NCI-H226 (cell line): ENCODE data around the gene GPATCH2.
"Not testable (repeated sequence)": the region's sequence is repeated elsewhere in the genome, so short reads cannot be mapped to it uniquely, and the experiment has no call there.

Source experiments
- DNase-seq: peaks from one replicate; pipeline ENCODE4 v3.0.0-alpha.2; 2015

GPATCH2 gene

GRCh38 chr1:217524787-217525520 lies 105.9 kb downstream of the GPATCH2 start:
- DNase-seq: peak; percentile 58

GRCh38 chr1:217523921-217524320 lies 107.0 kb downstream of the GPATCH2 start:
- DNase-seq: not testable (repeated sequence)

- no peak for DNase-seq
These were observed 108.6 kb downstream of the GPATCH2 start for GRCh38 chr1:217522277-217522676.

- DNase-seq: no peak
These were observed 109.6 kb downstream of the GPATCH2 start for GRCh38 chr1:217521317-217521716.

- DNase-seq: peak; percentile 7
These were observed 124.0 kb downstream of the GPATCH2 start for GRCh38 chr1:217506878-217507277.

- no peak for DNase-seq
These were observed 132.7 kb downstream of the GPATCH2 start for GRCh38 chr1:217498209-217498608.

- DNase-seq: no peak
These were observed 135.6 kb downstream of the GPATCH2 start for GRCh38 chr1:217495249-217495648.

- no peak for DNase-seq
These were observed 136.1 kb downstream of the GPATCH2 start for GRCh38 chr1:217494767-217495166.

- peak; percentile 11 for DNase-seq
These were observed 137.6 kb downstream of the GPATCH2 start for GRCh38 chr1:217493290-217493689.

- no peak for DNase-seq
These were observed 146.0 kb downstream of the GPATCH2 start for GRCh38 chr1:217484871-217485270.

GRCh38 chr1:217482356-217483102 lies 148.4 kb downstream of the GPATCH2 start:
- peak; percentile 68 for DNase-seq

GRCh38 chr1:217478450-217478849 lies 152.4 kb downstream of the GPATCH2 start:
- DNase-seq: no peak

GRCh38 chr1:217472915-217473314 lies 158.0 kb downstream of the GPATCH2 start:
- no peak for DNase-seq

GRCh38 chr1:217471403-217471802 lies 159.5 kb downstream of the GPATCH2 start:
- no peak for DNase-seq

GRCh38 chr1:217469983-217470382 lies 160.9 kb downstream of the GPATCH2 start:
- no peak for DNase-seq

- no peak for DNase-seq
These were observed 165.8 kb downstream of the GPATCH2 start for GRCh38 chr1:217465102-217465501.

GRCh38 chr1:217462666-217463065 lies 168.2 kb downstream of the GPATCH2 start:
- no peak for DNase-seq

- DNase-seq: no peak
These were observed 168.7 kb downstream of the GPATCH2 start for GRCh38 chr1:217462159-217462558.

GRCh38 chr1:217457016-217457415 lies 173.9 kb downstream of the GPATCH2 start:
- DNase-seq: no peak

- DNase-seq: no peak
These were observed 174.6 kb downstream of the GPATCH2 start for GRCh38 chr1:217456261-217456660.

GRCh38 chr1:217453816-217454215 lies 177.1 kb downstream of the GPATCH2 start:
- no peak for DNase-seq

- no peak for DNase-seq
These were observed 181.5 kb downstream of the GPATCH2 start for GRCh38 chr1:217449370-217449769.

GRCh38 chr1:217443845-217444244 lies 187.0 kb downstream of the GPATCH2 start:
- DNase-seq: no peak

GRCh38 chr1:217437376-217437775 lies 193.5 kb downstream of the GPATCH2 start:
- DNase-seq: no peak
